Ectodermal cell (in vitro differentiated cells): ENCODE measurements around the gene CDH1.
"Not testable (repeated sequence)": the region's sequence is repeated elsewhere in the genome, so short reads cannot be mapped to it uniquely, and the experiment has no call there.

Experiments
- H3K27ac ChIP-seq: 2 replicates; pipeline ENCODE4 v1.7.0; 2013; ENCODE audit warnings: mild to moderate bottlenecking, low read depth, low read length; ENCODE audit not compliant: insufficient read depth, poor library complexity, severe bottlenecking
- H3K27me3 ChIP-seq: 2 replicates; pipeline ENCODE4 v1.7.0; 2013; ENCODE audit warnings: mild to moderate bottlenecking, low read length; ENCODE audit not compliant: insufficient read depth, control insufficient read depth, poor library complexity, severe bottlenecking
- H3K36me3 ChIP-seq: one replicate; pipeline ENCODE4 v1.7.0; 2013; ENCODE audit warnings: low read length; ENCODE audit not compliant: control insufficient read depth, insufficient read depth
- H3K4me1 ChIP-seq: one replicate; pipeline ENCODE4 v1.7.0; 2013; ENCODE audit warnings: low read length; ENCODE audit not compliant: control insufficient read depth, insufficient read depth
- H3K4me3 ChIP-seq: 2 replicates; pipeline ENCODE4 v1.7.0; 2013; ENCODE audit warnings: low read depth, low read length, control low read depth; ENCODE audit not compliant: insufficient read depth
- H3K9me3 ChIP-seq: 2 replicates; pipeline ENCODE4 v1.7.0; 2013; ENCODE audit warnings: mild to moderate bottlenecking, low read length, moderate library complexity; ENCODE audit not compliant: control insufficient read depth
- WGBS, 2 experiments: methylation state at CpG; one replicate each; pipeline ENCODE4 v1.1.7; 2013; ENCODE audit warnings: missing lambda C conversion rate in 2 of 2; 5-methylcytosine and 5-hydroxymethylcytosine counted together

Gene CDH1

DNA sequence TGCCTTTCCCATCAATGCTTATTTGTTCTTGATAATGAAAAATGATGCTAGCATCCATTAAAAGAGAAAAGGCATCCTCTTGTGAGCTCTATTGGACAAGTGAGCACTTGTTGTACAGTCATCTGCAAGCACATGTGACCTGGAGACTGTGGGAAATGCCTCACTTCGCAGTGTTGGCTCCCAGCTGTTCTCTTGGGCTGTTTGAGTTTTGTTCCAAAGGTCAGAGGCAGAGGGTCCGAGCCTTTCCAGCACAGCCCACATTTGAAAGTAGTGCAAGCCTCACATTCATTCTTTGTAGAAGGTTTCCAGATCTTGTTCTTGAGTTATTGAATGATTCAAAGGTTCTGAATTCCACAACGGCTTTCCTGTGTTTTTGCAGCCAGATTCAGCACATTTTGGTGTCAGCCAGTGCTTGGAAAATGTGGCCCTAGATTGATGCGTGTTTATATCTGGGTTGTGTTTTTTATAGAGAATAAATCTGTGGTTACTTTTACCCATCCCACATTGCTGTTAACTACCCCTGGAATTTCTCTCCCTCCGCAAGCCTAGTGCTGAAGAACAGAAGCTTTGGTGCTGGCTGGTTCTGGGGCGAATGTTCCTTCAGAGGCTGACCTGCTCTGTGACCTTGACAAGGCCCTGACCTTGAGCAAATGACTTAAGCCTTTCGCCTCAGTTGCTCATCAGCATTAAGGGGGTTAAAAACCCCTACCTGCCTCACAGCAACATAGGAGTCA lies 49.8 kb downstream of the CDH1 start:
- Histone ChIP-seq H3K4me3 (no peak overlapping the region), H3K27ac (no peak overlapping the region), H3K4me1 (peaks cover 5% of the 10 kb centered on the region), H3K36me3 (no peaks in the 10 kb centered on the region), H3K27me3 (no peaks in the 10 kb centered on the region), H3K9me3 (no peaks in the 10 kb centered on the region)
- WGBS, 2 experiments: 75 to 79% methylated on average over 6 to 7 of the region's 7 CpGs

DNA sequence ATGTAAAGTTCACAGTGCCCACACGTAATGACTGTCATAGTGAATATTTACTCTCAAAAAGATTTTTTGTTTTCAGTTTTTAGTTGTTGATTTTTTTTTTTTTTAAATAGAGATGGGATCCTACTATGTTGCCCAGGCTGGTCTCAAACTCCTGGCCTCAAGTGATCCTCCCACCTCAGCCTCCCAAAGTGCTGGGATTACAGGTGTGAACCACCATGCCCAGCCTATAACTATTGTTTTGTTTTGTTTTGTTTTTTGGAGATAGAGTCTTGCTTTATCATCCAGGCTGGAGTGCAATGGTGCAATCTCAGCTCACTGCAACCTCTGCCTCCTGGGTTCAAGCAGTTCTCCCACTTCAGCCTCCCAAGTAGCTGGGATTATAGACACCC lies 50.3 kb downstream of the CDH1 start:
- not testable (repeated sequence) for H3K9me3 ChIP-seq, H3K36me3 ChIP-seq, H3K4me1 ChIP-seq, H3K27ac ChIP-seq, H3K4me3 ChIP-seq, H3K27me3 ChIP-seq
- 100% methylated on average over 1 of the region's 1 CpG for WGBS, 2 experiments

- WGBS, 2 experiments: 37% methylated on average over 9 of the region's 9 CpGs
- H3K4me3 ChIP-seq: no peak overlapping the region
- no peaks in the 10 kb centered on the region for H3K27me3 ChIP-seq
- H3K36me3 ChIP-seq: no peaks in the 10 kb centered on the region
- no peaks in the 10 kb centered on the region for H3K9me3 ChIP-seq
- no peak overlapping the region for H3K27ac ChIP-seq
- H3K4me1 ChIP-seq: peaks cover 5% of the 10 kb centered on the region
Measured at GRCh38 chr16:68790130-68790761, 53.2 kb downstream of the CDH1 start.

- no peak overlapping the region for H3K27ac ChIP-seq
- no peak overlapping the region for H3K4me3 ChIP-seq
- no peaks in the 10 kb centered on the region for H3K27me3 ChIP-seq
- no peaks in the 10 kb centered on the region for H3K9me3 ChIP-seq
- no peaks in the 10 kb centered on the region for H3K36me3 ChIP-seq
- 48 to 60% methylated on average over 4 of the region's 4 CpGs for WGBS, 2 experiments
- peaks cover 5% of the 10 kb centered on the region for H3K4me1 ChIP-seq
Measured at GRCh38 chr16:68790944-68791343, 53.9 kb downstream of the CDH1 start.

DNA sequence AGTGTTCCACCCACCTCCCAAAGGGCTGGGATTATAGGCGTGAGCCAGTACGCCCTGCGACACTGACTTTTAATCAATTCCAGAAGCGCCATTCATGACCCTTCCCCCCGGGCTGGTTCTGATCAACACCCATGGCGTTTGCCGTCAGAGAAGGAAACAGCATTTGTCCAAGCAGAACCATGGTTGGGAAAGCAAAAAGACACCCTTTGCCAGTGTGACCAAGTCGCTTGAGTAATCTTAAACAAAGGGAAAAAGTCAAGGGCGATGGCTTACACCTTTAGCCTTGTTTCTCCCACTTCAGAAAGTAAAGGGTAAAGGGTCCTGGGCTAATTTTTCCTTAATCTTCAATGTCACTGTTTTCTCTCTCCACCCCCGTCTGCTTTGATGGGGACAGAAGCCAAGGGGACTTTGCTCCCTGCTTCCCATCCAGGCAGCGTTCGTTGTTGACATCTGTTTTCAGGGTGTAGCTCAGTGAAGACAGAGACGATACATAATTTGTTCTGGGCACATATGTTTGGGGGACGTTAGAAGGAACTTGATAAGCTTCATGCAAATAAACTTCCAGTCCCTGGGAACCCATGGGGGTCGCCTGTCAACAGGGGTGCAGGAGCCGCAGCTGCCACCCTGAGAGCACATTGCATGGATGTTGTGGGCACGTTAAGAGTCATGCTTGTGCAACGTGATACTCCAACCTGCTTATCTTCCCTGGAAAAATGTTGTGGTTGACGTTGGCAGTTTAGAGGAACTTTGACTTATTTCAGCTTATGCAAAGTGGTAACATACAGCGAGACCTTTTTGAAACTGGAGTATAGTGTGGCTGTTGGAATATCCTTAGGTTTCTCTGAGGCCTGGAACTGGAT lies 55.6 kb downstream of the CDH1 start:
- Histone ChIP-seq H3K36me3 (no peaks in the 10 kb centered on the region), H3K4me1 (peaks cover 5% of the 10 kb centered on the region), H3K27ac (no peak overlapping the region), H3K4me3 (no peak overlapping the region), H3K9me3 (no peaks in the 10 kb centered on the region), H3K27me3 (no peaks in the 10 kb centered on the region)
- 84 to 86% methylated on average over 20 of the region's 20 CpGs for WGBS, 2 experiments

GRCh38 chr16:68793401-68793857 lies 56.3 kb downstream of the CDH1 start:
- peaks cover 5% of the 10 kb centered on the region for H3K4me1 ChIP-seq
- H3K9me3 ChIP-seq: no peaks in the 10 kb centered on the region
- no peaks in the 10 kb centered on the region for H3K36me3 ChIP-seq
- WGBS, 2 experiments: 78 to 79% methylated on average over 8 of the region's 8 CpGs
- no peaks in the 10 kb centered on the region for H3K27me3 ChIP-seq
- no peak overlapping the region for H3K4me3 ChIP-seq
- H3K27ac ChIP-seq: no peak overlapping the region

GRCh38 chr16:68798398-68798797 lies 61.3 kb downstream of the CDH1 start:
- 95 to 97% methylated on average over 2 of the region's 2 CpGs for whole genome bisulfite sequencing, 2 experiments
- H3K9me3 ChIP-seq: no peaks in the 10 kb centered on the region
- no peaks in the 10 kb centered on the region for H3K4me1 ChIP-seq
- H3K27me3 ChIP-seq: no peaks in the 10 kb centered on the region
- H3K4me3 ChIP-seq: no peak overlapping the region
- H3K27ac ChIP-seq: no peak overlapping the region
- H3K36me3 ChIP-seq: no peaks in the 10 kb centered on the region

DNA sequence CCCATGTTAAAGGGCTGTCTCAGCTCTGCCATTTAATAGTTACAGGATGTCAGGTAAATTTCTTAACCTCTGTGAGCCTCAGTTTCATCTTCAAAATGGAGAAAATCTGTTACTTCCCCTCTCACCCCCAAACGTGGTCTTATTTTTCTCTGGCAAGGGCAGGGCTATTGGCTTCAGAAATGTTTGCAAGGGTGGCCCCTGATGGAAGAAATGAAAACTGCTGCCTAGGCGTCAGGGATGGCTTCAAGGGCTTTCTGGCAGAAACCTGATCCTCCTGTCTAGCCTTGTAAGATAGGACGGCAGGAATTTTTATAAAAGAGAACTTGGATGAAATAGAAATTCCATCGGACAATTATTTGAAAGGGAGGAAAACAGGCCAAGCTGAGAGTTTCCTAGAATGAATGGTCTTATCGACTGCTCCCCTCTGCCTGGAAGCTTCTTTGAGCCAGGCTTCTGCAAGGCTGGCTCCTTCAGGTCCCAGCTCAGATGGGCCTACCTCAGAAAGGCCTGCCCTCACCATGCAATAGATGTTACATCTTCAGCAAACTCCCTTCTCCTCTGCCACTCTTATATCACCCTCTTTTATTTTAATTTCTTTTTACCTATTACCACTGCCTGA lies 63.3 kb downstream of the CDH1 start:
- no peaks in the 10 kb centered on the region for H3K27me3 ChIP-seq
- H3K9me3 ChIP-seq: no peaks in the 10 kb centered on the region
- no peaks in the 10 kb centered on the region for H3K36me3 ChIP-seq
- 24 to 25% methylated on average over 5 of the region's 5 CpGs for WGBS, 2 experiments
- H3K27ac ChIP-seq: no peak overlapping the region
- H3K4me3 ChIP-seq: no peak overlapping the region
- no peaks in the 10 kb centered on the region for H3K4me1 ChIP-seq

GRCh38 chr16:68802190-68802589 lies 65.1 kb downstream of the CDH1 start:
- Histone ChIP-seq H3K9me3 (no peaks in the 10 kb centered on the region), H3K36me3 (no peaks in the 10 kb centered on the region), H3K4me1 (no peaks in the 10 kb centered on the region), H3K4me3 (no peak overlapping the region), H3K27me3 (no peaks in the 10 kb centered on the region), H3K27ac (no peak overlapping the region)
- 95% methylated on average over 7 of the region's 7 CpGs for WGBS, 2 experiments

GRCh38 chr16:68806422-68806821 lies 69.3 kb downstream of the CDH1 start:
- 90 to 94% methylated on average over 2 of the region's 2 CpGs for WGBS, 2 experiments
- Histone ChIP-seq H3K27ac (no peak overlapping the region), H3K9me3 (no peaks in the 10 kb centered on the region), H3K36me3 (no peaks in the 10 kb centered on the region), H3K4me3 (no peak overlapping the region), H3K4me1 (no peaks in the 10 kb centered on the region), H3K27me3 (no peaks in the 10 kb centered on the region)
